Liver (tissue), 9 donors: ENCODE measurements around the gene JAM3. TPM values are rescaled to one million over a fixed set of nuclear protein-coding genes. Genes with fewer than 3 reads are reported as not detected.

Source experiments
- DNase-seq: peaks from one replicate; pipeline ENCODE4 v3.0.0-alpha.2; 2017; ENCODE audit warnings: low spot score
- H3K27ac ChIP-seq, 2 donors: one replicate each; pipeline ENCODE4 v1.7.0; 2013; ENCODE audit warnings: inconsistent platforms in 2 of 2, low read length in 2 of 2, control low read depth in 1 of 2, low read depth in 1 of 2, mild to moderate bottlenecking in 1 of 2
- H3K27me3 ChIP-seq, 4 donors: one replicate each; pipeline versions ENCODE4 v1.6.1 to v1.7.0; 2013; ENCODE audit warnings: low read length in 3 of 4, inconsistent platforms in 1 of 4, mild to moderate bottlenecking in 1 of 4, moderate library complexity in 1 of 4; ENCODE audit not compliant: control insufficient read depth in 4 of 4, insufficient read depth in 4 of 4
- H3K36me3 ChIP-seq, 4 donors: one replicate each; pipeline versions ENCODE4 v1.6.1 to v1.7.0; 2013; ENCODE audit warnings: low read length in 3 of 4, mild to moderate bottlenecking in 3 of 4, low read depth in 1 of 4, moderate library complexity in 1 of 4; ENCODE audit not compliant: control insufficient read depth in 4 of 4, insufficient read depth in 3 of 4
- H3K4me1 ChIP-seq, 4 donors: one replicate each; pipeline versions ENCODE4 v1.6.1 to v1.7.0; 2013; ENCODE audit warnings: low read length in 3 of 4, mild to moderate bottlenecking in 3 of 4, moderate library complexity in 1 of 4; ENCODE audit not compliant: control insufficient read depth in 4 of 4, insufficient read depth in 4 of 4
- H3K4me3 ChIP-seq, 3 donors: one replicate each; pipeline versions ENCODE4 v1.6.1 to v1.7.0; 2013; ENCODE audit warnings: low read length in 3 of 3, control low read depth in 1 of 3, low read depth in 1 of 3, mild to moderate bottlenecking in 1 of 3
- H3K9ac ChIP-seq, 2 donors: one replicate each; pipeline ENCODE4 v1.7.0; 2013; ENCODE audit warnings: low read length in 2 of 2, mild to moderate bottlenecking in 2 of 2, moderate library complexity in 2 of 2, control low read depth in 1 of 2, low read depth in 1 of 2
- H3K9me3 ChIP-seq, 4 donors: one replicate each; pipeline versions ENCODE4 v1.6.1 to v1.7.0; 2013; ENCODE audit warnings: low read length in 3 of 4; ENCODE audit not compliant: control insufficient read depth in 4 of 4
- EGR1 ChIP-seq, 2 donors: IDR thresholded peaks; 2 replicates each; pipeline ENCODE4 v1.6.1; 2016 to 2018; ENCODE audit warnings: antibody characterized with exemption in 2 of 2, low read depth in 2 of 2
- FOXA1 ChIP-seq: IDR thresholded peaks from 2 replicates; pipeline ENCODE4 v1.6.1; 2016; ENCODE audit warnings: antibody characterized with exemption
- FOXA2 ChIP-seq: IDR thresholded peaks from 2 replicates; pipeline ENCODE4 v1.6.1; 2016; ENCODE audit warnings: antibody characterized with exemption
- GABPA ChIP-seq, 2 donors: IDR thresholded peaks in 1 of 2; conservative IDR thresholded peaks in 1 of 2; 2 replicates each; pipeline ENCODE4 v1.6.1; 2016; ENCODE audit warnings: antibody characterized with exemption in 2 of 2, mild to moderate bottlenecking in 1 of 2, moderate library complexity in 1 of 2
- HNF4A ChIP-seq, 2 donors: conservative IDR thresholded peaks; 2 replicates each; pipeline ENCODE4 v1.6.1; 2016; ENCODE audit warnings: antibody characterized with exemption in 2 of 2, mild to moderate bottlenecking in 2 of 2
- HNF4G ChIP-seq: IDR thresholded peaks from 2 replicates; pipeline ENCODE4 v1.6.1; 2016; ENCODE audit warnings: antibody characterized with exemption
- JUND ChIP-seq, 2 donors: IDR thresholded peaks; 2 replicates each; pipeline ENCODE4 v1.6.1; 2016; ENCODE audit warnings: antibody characterized with exemption in 2 of 2
- MAX ChIP-seq: IDR thresholded peaks from 2 replicates; pipeline ENCODE4 v1.6.1; 2016; ENCODE audit warnings: antibody characterized with exemption
- NR2F2 ChIP-seq: IDR thresholded peaks from 2 replicates; pipeline ENCODE4 v1.6.1; 2016; ENCODE audit warnings: antibody characterized with exemption
- RAD21 ChIP-seq, 2 donors: IDR thresholded peaks; 2 replicates each; pipeline ENCODE4 v1.6.1; 2016; ENCODE audit warnings: antibody characterized with exemption in 2 of 2, mild to moderate bottlenecking in 2 of 2
- REST ChIP-seq: IDR thresholded peaks from 2 replicates; pipeline ENCODE4 v1.6.1; 2016; ENCODE audit warnings: antibody characterized with exemption, mild to moderate bottlenecking
- RXRA ChIP-seq, 2 donors: IDR thresholded peaks; 2 replicates each; pipeline ENCODE4 v1.6.1; 2017 to 2018; ENCODE audit warnings: antibody characterized with exemption in 2 of 2, mild to moderate bottlenecking in 1 of 2
- SP1 ChIP-seq: IDR thresholded peaks from 2 replicates; pipeline ENCODE4 v1.6.1; 2018; ENCODE audit warnings: antibody characterized with exemption, mild to moderate bottlenecking
- TAF1 ChIP-seq: conservative IDR thresholded peaks from 2 replicates; pipeline ENCODE4 v1.6.1; 2016; ENCODE audit warnings: antibody characterized with exemption, mild to moderate bottlenecking
- YY1 ChIP-seq: IDR thresholded peaks from 2 replicates; pipeline ENCODE4 v1.6.1; 2016; ENCODE audit warnings: antibody characterized with exemption, mild to moderate bottlenecking
- WGBS: extraction: QIAGEN DNeasy Blood & Tissue Kit; methylation state at CpG from one replicate; pipeline ENCODE4 v1.1.7; 2013; 5-methylcytosine and 5-hydroxymethylcytosine counted together
- polyA plus RNA-seq, 2 donors: library from polyadenylated mRNA; stranded (reverse) in 1 of 2; unstranded in 1 of 2; fragments of 200-250 nt in 1 of 2; fragments of >200 nt in 1 of 2; fragmentation: Nextera tagmentation in 1 of 2; extraction: Ambion mirVana in 1 of 2; gene quantifications; one replicate each; pipeline versions ENCODE4 v1.2.1 to v1.2.3, GENCODE V29; 2013 to 2015
- total RNA-seq, 2 donors: library from RNA; depleted of rRNA; stranded (reverse); fragments of >200 nt; gene quantifications; one replicate each; pipeline ENCODE4 v1.2.3, GENCODE V29; 2014
- TF ChIP-seq, protein P1 (sequence below): fragments of 150-350 bp; IDR thresholded peaks from 2 replicates; pipeline ENCODE4 v1.5.1; 2017; ENCODE audit warnings: improper control_type of control experiment, low read depth, low read length; ENCODE audit not compliant: missing input control
- TF ChIP-seq, protein P2 (sequence below): IDR thresholded peaks from 2 replicates; pipeline ENCODE4 v1.6.1; 2016; ENCODE audit warnings: antibody characterized with exemption
- TF ChIP-seq, protein P3 (sequence below): IDR thresholded peaks from 2 replicates; pipeline ENCODE4 v1.6.1; 2016; ENCODE audit warnings: antibody characterized with exemption
- donor health status: healthy.
- donor health status: healthy.
- donor health status: healthy.
- donor health status: healthy.
- donor health status: healthy.

The JAM3 gene
- total and polyA plus RNA-seq, 4 donors: 1.6 to 4.3 (median 2.1) TPM

DNA sequence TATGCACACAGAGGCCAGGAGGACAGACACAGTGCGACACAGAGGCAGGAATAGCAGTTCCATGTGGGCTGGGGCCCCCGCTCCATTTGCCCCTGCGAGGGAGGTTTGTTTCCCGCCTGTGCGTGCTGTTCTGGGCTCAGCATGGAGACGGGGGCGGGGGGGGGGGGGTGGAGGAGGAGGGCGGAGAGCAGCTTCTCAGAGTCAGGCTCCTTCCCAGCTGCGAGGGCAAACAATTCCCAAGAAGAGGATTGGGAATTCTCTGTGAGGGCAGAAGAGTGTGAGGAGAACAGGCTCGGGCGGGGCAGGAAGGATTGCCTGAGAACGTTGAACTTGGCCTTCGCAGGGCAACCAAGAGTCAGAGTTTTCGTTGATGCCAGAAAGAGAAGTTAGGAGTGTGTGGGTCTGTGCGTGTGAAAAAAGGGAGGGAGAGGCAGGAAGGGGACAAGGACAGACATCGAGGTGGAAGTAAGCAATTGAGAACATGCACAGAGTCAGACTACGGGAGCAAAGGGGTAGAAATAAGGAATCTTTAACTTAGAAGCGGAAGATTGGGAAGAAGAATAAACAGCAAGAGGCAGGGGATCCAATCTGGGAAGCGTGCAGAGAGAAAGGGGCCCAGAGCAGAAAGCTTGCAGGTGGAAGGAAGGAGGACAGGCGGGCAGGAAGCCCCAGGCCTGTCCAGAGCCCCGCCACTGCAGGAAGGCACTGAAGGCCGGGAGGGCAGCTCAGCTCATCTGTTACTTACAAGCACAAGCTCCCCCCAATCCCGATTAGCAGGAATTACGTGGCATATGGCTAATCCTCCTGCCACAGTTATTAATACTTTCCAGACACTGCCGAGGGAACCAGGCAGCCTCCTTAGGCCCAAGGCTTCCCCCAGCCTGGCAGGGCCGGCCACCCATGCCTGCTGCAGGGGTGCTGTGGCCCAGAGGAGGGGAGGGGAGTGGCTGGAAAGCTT is 15.6 kb upstream of the JAM3 start:
- no peak for DNase-seq
- 57% methylated on average over 25 of the region's 26 CpGs for WGBS
- no peak overlapping the region for H3K27ac ChIP-seq
- no peaks in the 10 kb centered on the region for H3K36me3 ChIP-seq
- no peaks in the 10 kb centered on the region for H3K9me3 ChIP-seq
- TF ChIP-seq FOXA1: no peak
- no peak for TF ChIP-seq SP1
- TF ChIP-seq HNF4G: no peak
- TF ChIP-seq, protein P1, sequence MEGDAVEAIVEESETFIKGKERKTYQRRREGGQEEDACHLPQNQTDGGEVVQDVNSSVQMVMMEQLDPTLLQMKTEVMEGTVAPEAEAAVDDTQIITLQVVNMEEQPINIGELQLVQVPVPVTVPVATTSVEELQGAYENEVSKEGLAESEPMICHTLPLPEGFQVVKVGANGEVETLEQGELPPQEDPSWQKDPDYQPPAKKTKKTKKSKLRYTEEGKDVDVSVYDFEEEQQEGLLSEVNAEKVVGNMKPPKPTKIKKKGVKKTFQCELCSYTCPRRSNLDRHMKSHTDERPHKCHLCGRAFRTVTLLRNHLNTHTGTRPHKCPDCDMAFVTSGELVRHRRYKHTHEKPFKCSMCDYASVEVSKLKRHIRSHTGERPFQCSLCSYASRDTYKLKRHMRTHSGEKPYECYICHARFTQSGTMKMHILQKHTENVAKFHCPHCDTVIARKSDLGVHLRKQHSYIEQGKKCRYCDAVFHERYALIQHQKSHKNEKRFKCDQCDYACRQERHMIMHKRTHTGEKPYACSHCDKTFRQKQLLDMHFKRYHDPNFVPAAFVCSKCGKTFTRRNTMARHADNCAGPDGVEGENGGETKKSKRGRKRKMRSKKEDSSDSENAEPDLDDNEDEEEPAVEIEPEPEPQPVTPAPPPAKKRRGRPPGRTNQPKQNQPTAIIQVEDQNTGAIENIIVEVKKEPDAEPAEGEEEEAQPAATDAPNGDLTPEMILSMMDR: no peak
- TF ChIP-seq GABPA (IDR thresholded peaks at IDR 0.05 in 1 of 2, conservative IDR thresholded peaks at IDR 0.05 in 1 of 2): no peak
- TF ChIP-seq RXRA (IDR thresholded peaks at IDR 0.05): no peak
- no peak for TF ChIP-seq EGR1 (IDR thresholded peaks at IDR 0.05; ENCODE audit: low read depth in 2 of 2)
- no peak for TF ChIP-seq REST
- TF ChIP-seq, protein P2, sequence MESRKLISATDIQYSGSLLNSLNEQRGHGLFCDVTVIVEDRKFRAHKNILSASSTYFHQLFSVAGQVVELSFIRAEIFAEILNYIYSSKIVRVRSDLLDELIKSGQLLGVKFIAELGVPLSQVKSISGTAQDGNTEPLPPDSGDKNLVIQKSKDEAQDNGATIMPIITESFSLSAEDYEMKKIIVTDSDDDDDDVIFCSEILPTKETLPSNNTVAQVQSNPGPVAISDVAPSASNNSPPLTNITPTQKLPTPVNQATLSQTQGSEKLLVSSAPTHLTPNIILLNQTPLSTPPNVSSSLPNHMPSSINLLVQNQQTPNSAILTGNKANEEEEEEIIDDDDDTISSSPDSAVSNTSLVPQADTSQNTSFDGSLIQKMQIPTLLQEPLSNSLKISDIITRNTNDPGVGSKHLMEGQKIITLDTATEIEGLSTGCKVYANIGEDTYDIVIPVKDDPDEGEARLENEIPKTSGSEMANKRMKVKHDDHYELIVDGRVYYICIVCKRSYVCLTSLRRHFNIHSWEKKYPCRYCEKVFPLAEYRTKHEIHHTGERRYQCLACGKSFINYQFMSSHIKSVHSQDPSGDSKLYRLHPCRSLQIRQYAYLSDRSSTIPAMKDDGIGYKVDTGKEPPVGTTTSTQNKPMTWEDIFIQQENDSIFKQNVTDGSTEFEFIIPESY: no peak
- no peak for TF ChIP-seq HNF4A (conservative IDR thresholded peaks at IDR 0.05)
- no peak for TF ChIP-seq MAX
- TF ChIP-seq JUND (IDR thresholded peaks at IDR 0.05): no peak
- no peak for TF ChIP-seq TAF1
- TF ChIP-seq RAD21 (IDR thresholded peaks at IDR 0.05): no peak
- no peak for TF ChIP-seq FOXA2
- TF ChIP-seq, protein P3, sequence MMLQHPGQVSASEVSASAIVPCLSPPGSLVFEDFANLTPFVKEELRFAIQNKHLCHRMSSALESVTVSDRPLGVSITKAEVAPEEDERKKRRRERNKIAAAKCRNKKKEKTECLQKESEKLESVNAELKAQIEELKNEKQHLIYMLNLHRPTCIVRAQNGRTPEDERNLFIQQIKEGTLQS: no peak
- no peak for TF ChIP-seq YY1
- no peak for TF ChIP-seq NR2F2
- peaks cover 0 to 7% (median 4%) of the 10 kb centered on the region in 4 donors for H3K4me1 ChIP-seq
- no peak overlapping the region for H3K4me3 ChIP-seq
- H3K9ac ChIP-seq: no peak overlapping the region
- peaks cover 0 to 5% (median 2%) of the 10 kb centered on the region in 4 donors for H3K27me3 ChIP-seq
